Esophagus squamous epithelium (tissue), 4 donors: ENCODE measurements around the gene IGFBP6.

Experiments used
- POLR2A ChIP-seq, 4 donors: fragments of 450-650 bp; IDR thresholded peaks; one replicate each; pipeline ENCODE4 v1.6.1; 2017; ENCODE audit warnings: antibody characterized with exemption in 4 of 4, mild to moderate bottlenecking in 4 of 4, moderate library complexity in 3 of 4
- TF ChIP-seq, protein P1 (sequence below), 6 experiments: fragments of 450-650 bp in 4 of 6; fragments of 200-600 bp in 2 of 6; sonication (generic) in 2 of 6; IDR thresholded peaks; one replicate each; pipeline ENCODE4 v1.5.1; 2016 to 2019; ENCODE audit warnings: antibody characterized with exemption in 6 of 6, mild to moderate bottlenecking in 4 of 6, moderate library complexity in 4 of 6

DNA sequence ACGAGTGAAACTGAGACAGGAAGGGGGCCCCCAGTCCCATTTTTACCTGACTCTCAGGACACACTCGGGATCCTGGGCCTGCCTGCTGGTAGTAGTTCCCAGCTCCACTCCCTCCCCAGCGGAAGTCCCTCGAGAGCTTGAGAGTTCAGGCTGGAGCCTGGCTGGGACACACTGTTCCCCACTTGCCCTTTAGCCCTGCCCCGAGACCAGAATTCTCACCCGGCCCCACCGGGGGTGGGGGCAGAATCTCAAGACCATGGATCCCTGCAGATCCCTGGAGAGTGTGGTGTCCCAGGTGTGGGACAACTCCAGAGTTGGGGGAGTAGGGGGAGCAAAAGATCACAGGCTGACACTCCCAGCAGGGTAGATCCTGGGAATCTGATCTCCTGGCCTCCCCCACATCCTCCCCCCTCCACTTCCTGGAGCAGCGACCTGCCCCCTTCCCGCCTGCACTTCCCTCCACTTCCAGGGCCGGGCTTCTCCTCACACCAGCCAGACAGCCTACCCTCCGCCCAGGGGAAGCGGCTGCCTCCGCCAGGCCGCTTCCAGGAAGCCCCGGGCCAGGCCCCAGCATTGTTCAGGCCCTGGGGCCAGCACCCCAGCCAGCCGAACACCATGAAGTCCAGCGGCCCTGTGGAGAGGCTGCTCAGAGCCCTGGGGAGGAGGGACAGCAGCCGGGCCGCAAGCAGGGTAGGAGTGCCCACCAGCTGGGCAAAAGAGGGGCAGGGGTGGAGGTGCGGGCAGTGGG is 47.7 kb upstream of the IGFBP6 start, which contains the start of gene TNS2:
- TF ChIP-seq POLR2A (IDR thresholded peaks at IDR 0.05): peak in 2 of 4 donors; percentile 51 to 62
- TF ChIP-seq, protein P1, sequence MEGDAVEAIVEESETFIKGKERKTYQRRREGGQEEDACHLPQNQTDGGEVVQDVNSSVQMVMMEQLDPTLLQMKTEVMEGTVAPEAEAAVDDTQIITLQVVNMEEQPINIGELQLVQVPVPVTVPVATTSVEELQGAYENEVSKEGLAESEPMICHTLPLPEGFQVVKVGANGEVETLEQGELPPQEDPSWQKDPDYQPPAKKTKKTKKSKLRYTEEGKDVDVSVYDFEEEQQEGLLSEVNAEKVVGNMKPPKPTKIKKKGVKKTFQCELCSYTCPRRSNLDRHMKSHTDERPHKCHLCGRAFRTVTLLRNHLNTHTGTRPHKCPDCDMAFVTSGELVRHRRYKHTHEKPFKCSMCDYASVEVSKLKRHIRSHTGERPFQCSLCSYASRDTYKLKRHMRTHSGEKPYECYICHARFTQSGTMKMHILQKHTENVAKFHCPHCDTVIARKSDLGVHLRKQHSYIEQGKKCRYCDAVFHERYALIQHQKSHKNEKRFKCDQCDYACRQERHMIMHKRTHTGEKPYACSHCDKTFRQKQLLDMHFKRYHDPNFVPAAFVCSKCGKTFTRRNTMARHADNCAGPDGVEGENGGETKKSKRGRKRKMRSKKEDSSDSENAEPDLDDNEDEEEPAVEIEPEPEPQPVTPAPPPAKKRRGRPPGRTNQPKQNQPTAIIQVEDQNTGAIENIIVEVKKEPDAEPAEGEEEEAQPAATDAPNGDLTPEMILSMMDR (IDR thresholded peaks at IDR 0.05): no peak
